ENCODE results near the gene EML6.

The EML6 gene

DNA sequence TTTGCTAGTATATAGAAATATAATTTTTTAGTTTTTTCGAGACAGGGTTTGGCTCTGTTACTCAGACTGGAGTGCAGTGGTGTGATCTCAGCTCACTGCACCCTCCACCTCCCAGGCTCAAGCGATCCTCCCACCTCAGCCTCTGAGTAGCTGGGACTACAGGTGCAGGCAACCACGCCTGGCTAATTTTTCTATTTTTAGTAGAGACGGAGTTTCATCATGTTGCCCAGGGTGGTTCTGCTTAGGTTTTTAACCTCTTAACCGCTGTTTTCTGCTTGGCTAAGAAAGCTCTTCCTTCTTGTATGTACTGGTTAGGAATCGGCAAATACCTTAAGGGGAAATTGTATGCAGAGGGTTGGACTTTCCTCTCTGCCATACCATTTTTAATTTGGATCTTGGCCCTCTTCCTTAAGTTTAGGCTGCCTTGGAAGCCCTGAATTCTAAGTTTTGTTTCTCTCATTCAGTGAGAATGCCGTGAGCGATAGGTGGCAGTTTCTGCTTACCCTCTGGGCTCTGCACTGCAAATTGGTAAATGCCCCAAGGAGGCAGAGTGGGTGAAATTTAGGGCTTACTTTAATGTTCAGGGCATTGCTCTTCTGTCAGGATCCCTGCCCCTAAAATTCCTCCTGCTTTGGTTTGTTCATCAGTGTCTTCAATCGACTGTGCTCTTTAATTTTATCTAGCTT is 32.3 kb downstream of the EML6 start:
- DNase-seq (ENCODE audit: low read depth in 2 of 2) = no peak

DNA sequence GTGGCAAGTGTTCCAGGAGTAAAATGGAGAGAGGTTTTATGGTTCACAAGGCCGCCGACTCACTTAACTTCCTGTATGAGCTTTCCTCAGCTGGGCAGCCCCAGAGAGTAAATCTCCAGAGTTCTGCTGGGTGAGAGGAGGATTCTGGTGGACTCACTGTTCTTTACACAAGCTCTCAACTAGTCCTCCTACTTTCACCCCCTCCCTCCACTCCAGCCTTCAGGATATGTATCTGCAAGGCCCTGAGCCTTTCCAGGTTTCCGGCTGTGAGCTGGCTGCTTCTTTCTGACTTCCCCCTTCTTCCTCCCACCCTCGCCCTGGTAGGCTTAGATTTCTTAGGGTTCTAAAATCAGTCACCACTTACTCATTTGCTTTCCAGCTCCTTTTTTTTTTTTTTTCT is 34.0 kb downstream of the EML6 start:
- no peak for DNase-seq (ENCODE audit: low read depth in 2 of 2)

DNA sequence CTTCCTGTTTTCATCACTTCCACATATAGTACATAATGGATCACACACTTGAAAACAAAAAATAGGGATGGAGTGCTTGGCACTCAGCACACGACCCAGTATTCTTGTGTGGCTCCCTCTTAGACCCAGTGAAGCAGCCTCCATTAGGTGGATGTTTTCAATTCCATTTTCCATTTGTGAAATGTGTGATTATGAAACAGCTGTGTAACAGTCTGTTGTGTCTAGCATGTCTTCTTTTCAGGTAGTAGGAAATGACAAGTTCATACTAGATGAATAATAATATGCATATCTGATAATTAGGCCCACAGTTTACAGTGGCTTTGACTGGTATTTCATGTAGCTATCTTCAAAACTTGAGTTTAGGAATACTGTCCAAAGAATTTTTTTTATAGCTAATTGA is 35.5 kb downstream of the EML6 start:
- no peak for DNase-seq (ENCODE audit: low read depth in 2 of 2)

DNA sequence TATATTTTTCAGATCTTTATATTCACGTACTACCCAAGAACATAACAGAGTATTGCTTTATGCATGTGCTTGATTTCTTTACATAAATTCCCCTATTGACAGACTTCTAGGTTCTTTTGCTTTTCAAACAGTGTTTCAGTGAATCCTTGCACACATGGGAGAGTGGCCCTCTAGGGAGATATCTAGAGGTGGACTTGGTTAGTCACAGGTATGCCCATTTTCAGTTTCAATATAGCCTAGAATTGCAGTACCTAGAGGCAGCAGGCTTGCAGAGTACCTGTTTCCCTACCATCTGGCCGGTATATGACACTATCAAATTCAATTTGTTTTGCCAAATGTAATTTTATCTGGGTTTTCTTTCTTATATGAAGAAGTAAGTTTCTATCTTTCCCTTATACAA is 36.8 kb downstream of the EML6 start:
- DNase-seq (ENCODE audit: low read depth in 2 of 2) = no peak

DNA sequence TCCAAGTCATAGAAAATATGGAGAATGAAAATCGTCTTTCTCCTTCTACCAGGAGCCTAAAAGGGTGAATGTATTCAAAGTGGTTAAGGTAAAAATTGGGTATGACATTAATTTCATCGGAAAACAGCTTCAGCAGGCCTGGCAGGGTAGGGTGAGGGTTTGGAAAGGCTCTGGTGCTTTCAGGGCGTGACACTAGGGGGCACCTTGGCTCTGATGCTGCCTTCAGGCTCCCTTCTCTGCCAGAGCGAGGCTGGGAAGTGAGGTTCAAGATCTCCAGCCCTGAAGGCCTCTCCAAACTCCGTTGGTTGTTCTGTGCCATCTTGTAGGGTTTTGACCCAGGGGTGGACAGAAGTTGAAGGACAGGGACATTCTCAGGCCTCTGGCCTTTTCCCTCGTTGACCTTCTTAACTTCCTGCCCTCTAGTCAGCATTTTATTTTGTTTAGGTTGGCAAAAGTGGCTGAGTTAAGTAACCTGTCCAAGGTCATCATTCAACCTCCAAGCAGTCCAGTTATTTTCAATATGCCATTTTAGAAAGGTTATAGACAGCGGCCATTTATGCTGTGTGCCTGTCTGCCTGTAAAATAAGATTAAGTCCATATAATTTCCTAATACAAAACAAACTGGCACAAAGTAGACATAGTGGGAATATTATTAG is 40.3 kb downstream of the EML6 start:
- DNase-seq (ENCODE audit: low read depth in 2 of 2) = no peak

DNA sequence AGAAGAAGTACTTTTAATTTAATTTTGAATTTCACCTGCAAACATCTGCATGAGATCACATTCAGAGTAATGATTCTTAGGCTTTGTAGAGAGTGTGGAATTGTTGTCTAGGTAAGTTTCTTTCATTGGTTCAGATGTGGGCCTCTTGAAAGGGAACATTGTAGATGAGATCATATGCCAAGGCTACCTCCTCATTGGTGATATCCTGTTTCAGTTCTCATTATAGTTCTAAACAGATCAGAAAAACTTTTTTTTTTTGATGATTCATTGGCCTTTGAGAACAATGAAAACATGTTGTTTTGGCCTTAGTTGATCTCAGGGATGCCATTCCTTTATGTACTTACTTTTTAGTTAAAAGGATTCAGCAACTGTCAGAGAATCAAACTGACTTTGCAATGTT is 44.5 kb downstream of the EML6 start:
- DNase-seq (ENCODE audit: low read depth in 2 of 2) = no peak

DNA sequence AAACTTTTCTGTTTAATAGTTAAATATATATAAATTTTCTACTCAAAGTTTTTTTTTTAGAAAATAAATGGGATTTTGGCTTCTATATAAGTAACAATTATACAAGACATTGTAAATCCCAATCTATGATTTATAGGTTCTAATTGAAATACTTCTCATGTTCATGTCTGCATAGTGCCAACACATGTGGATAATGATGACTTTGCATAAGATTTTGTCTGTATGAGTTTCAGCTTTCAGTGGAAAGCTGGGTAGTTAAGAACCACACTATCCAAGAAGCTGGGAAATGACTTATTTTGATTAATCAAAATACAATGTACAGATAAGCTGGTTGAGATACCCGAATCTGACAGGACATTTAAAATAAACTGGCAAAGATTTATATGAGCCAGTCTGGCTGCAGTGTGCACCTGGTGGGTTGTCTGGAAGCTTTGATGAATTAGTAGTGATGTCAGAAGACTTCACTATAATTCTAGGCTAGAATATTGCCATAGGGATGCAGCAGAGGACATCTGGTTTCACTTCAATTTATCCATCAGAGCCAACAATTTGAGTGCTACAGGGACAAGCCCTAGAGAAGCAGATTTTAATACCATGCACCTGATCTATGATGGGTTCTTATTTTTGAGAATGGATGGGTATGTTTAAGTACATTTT is 45.4 kb downstream of the EML6 start:
- DNase-seq (ENCODE audit: low read depth in 2 of 2) = no peak

DNA sequence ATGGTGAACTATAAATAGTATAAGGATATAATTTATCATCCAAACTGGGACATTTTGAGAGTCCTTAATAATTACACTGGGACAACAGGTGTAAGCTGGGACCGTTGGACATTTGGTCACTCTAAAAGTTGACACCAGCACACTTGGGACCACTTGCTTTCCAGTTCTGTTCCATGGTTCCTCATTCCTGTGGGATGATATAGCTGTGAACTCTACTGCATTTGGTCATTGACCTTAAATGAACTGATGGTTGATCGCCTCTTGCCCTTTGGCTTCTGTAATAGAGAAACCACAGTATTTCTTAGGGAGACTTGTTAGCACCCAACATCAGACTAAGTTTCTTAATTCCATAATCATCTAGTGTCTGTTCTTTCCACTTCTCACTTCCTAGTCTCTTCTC is 46.7 kb downstream of the EML6 start:
- DNase-seq (ENCODE audit: low read depth in 2 of 2) = no peak

DNA sequence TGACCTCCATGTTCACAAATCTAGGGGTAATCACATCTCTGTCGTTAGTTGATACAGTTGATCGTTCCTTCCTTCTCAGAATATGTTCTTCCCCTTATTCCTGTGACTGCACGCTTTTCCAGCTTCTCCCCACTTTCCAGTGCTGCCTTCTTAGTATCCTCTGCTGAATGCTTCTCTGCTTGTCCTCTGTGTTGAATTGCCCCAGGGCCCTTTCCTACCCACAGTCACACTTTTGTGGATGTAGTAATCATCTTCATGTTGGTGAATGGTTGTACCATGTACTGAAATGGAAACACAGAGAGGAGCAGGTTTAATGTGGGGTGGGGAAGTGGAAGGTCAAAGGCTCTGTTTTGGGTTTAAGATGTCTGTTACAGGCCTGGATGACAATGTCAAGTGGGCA is 47.2 kb downstream of the EML6 start:
- no peak for DNase-seq (ENCODE audit: low read depth in 2 of 2)

DNA sequence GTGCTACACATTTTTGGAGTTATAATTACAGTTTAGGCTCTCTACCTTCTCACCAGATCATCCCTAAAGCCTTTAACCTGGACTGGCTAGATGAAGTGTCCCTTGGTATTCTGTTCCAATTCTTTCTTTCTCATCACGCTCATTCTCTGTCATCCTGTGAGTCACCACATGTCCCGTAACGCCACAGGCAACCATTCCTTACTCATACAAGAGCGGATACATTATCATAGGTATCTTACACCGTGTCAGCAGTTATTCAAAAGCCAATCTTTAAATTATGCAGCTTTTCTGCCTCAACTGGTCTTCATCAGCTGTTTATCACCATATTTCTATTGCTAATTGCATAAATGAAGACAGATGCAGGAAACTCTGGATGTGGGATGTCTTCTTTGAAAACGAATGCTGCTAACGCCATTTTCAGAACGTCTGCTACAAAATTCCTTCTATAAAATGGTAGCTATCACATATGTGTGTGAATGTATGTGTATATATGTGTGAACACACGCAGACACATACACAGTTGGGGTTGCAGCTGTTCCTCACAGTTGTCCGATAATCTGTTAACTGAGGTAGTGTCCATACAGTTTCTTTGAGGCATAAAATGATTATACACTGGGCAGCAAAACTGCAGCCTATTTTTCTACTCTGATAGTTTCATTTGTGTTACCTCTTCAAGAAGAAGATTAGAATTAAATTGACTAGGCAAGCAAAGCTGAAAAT is 47.9 kb downstream of the EML6 start:
- DNase-seq (ENCODE audit: low read depth in 2 of 2) = no peak

DNA sequence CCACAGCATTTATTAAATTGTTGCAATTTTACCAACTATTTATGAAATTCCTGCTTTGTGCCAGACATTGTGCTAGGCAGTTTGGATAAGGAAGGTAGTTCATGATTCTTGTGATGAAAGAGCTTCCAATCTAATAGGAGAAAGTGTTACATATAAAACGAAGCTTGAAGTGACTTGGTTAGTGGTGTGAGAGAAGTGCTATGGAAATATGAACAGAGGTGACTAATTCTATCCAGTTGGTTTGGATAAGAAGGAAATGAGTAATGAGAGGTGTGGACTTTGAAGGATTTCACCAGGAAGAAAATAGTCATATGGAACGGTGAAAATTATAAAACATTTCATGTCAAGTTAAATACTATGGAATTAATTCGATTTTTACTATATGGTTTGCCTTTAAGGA is 48.6 kb downstream of the EML6 start:
- peak; percentile 16 to 18 for DNase-seq (ENCODE audit: low read depth in 2 of 2)

DNA sequence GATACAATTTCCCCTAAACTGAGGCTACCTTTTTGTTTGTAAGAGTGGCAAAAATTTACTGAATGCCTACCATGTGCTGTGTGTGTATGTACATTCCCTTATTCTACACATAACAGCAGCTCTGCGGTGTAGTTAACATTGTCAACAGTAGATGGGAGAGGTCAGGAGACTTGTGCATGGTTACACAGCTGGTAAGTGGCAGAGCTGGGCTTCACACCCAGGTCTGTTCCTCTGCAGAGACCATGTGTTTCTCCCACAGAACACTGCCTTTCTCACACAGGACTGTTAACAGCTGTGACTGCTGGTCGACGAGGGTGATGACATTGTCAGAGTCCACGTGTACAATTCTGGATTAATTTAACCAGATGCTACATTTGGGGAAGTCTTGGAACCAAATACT is 49.1 kb downstream of the EML6 start:
- DNase-seq (ENCODE audit: low read depth in 2 of 2) = no peak

DNA sequence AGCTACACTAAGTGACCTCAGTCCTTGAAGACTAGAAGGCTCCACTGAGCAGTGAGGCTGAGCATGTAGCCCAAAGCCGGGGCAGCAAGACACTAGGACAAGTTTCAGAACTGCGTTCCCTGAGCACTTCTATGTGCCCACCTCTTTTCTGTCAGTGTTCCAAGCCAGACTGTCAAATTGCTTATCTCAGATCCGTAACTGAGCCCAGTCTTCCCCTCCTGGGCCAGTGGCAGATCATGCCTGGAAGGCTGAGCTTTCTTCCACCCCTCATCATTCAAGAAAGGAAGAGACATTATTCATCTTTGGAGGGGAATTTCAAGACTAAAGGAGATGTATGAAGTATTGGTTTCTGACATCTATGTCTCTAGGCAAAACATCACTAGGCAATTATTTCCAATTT is 49.8 kb downstream of the EML6 start:
- DNase-seq (ENCODE audit: low read depth in 2 of 2) = no peak

DNA sequence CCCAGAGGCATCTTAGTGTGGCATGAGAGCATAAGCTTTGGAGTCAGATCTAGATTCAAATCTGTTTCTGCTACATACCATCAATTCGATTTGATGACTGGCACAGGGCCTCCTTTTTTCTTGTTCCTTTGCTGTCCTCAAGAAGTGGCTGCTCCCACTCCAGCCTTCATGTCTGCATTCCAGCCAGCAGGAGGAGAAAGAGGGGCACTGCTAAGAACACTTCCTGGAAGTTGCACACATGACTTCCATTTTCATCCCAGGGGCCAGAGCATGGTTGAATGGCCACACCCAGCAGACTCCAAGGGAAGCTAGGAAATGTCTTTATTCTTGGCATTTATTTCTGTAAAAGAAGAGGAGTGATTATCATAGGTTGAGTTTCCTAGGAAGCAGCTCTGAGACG is 50.4 kb downstream of the EML6 start:
- DNase-seq (ENCODE audit: low read depth in 2 of 2) = no peak

DNA sequence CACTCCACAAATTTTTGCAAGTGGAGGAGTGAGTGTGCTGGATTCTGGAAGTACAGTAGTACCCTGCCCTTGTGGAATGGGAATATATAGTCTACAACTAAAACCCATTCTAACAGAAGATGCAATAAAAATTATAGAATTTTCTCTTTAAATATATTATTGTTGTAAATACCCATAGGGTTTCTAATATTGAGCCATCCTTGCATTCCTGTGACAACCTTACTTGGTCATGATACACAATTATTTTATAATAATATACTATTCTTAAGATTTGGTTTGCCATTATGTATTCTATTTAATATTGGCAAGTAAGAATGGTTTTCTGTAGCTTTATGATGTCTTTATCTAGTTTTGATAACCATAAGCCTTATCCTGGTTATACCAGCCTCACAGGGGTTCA is 52.2 kb downstream of the EML6 start:
- no peak for DNase-seq (ENCODE audit: low read depth in 2 of 2)

DNA sequence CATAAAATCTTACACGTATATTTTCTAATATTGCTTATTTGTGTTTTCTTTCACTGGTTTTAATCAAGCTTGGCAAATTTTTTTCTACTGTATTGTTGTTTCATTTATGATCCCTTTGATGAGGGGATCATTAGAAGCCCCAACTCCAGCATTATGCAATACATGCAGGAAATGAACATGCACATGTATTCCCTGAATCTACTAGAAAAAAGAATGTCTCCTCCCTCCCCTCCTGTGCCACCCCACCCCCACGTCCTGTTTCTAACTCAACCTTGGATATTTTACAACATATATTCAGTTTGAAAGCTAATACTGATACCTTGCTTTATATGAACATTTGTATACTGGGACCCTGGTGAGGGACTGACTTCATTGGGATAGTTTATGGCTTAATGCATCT is 53.0 kb downstream of the EML6 start:
- DNase-seq (ENCODE audit: low read depth in 2 of 2) = no peak

DNA sequence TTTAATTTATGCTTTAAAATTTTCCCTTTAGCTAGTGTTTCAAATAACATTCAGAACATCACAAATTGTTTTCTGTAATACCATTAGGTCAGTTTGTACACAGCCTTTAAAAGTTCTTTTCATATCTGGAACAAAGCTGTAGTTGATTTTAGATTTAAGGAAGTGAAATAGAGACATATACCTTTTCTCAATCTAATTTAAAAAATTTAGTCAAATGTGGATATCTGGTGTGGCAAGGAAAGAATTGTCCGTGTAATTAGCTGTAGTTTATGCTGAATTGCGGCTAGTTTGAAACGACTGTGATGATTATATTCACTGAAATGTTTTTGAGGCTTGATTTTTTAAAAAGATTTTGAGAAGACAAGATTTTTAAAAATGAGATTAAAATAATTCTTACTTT is 59.9 kb downstream of the EML6 start:
- no peak for DNase-seq (ENCODE audit: low read depth in 2 of 2)

DNA sequence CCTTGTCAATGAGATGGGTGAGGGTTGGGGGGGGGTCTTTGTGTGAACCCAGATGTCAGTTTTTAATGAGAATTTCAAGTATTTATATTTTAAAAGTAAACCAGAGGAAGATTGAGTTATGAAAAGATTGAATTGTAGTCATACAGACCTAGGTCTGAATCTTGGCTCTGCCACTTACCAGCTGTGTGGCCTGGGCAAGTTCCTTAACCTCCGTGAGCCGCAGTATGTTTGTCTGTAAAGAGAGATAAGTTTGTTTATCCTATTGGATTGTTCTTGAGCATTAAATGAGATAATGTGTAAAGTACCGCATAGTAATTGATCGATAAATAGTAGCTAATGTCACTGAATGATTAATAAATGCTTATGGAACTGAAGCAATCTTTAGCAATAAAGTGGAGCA is 63.8 kb downstream of the EML6 start:
- no peak for DNase-seq (ENCODE audit: low read depth in 2 of 2)

DNA sequence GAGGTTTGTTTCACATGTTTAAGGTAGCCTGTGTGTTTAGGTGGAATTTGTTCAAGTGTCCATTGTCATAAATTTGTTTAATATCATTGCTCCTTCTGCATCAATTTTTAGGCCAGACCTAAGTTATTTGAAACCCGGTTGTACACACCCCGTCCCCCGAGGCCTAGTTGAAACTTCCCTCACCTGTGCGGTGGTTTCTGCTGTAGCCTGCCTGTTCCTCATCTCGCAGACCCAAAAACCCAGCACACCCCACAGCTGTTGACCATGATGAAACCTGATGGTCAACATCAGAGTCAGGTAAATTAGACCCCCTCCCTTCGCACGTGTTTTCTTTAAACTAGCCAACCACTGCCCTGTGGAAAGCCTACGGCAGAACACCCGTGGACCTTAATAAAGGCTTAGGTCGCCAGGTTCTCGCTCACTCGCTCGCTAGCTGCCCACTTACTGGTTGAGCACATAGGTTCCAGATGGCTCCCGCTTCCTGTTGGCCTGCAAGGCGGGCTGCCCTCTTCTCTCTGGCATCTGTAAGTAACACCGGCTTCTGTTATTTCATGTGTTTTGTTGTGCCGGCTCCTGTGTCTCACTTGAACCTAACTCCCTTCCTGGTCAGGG is 64.4 kb downstream of the EML6 start:
- DNase-seq (ENCODE audit: low read depth in 2 of 2) = no peak

DNA sequence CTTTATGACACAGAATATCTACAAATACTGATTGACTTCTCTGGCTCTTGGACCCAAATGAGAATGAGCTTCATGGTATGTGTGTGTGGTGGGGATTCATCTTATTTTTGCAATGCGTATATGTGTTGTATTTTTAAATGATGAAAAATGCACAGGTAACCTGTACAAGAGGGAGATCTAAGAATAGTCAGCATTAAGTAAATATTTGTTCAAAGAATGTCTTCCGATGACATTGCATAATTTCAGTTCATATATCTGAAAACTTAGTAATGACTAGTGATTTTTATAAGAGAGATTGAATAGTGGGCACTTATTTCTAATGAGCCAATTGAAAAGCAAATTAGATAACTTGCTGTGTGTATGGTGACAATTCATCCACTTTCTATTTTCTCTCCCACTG is 66.4 kb downstream of the EML6 start:
- DNase-seq (ENCODE audit: low read depth in 2 of 2) = no peak

DNA sequence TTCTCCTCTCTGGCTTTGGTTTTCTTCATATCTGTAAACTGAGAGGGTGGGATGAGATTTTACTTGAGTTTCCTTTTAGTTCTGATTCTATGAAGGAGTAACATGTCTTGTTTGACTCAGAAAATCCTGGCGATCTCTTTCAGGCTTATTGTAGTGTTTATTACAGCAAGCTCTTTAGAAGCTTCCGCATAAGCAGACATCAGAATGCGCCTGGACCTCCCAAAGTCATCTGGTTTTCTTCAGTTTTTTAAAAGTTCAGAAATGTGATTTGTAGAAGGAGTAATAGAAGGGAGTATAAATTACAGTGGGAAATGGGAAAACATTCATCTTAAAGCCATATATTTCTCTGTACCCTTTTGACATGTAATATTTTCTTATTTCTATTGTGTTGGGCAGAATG is 68.4 kb downstream of the EML6 start:
- DNase-seq (ENCODE audit: low read depth in 2 of 2) = no peak

DNA sequence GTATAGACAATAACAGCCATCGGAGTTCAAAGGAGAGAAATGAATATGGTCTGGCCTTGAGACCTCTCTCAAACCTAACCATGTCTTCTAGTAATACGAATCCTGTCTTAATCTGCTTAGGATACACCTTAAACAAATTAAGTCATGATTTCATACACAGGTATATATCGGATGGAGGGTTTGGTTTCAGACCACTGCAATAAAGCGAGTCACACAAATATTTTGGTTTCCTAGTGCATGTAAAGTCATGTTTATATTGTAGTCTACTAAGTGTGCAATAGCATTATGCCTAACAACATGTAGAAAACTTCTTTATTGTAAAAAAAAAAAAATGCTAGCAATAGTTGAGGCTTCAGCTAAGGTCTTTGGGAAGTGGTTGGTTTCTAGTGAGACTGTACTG is 73.8 kb downstream of the EML6 start:
- no peak for DNase-seq (ENCODE audit: low read depth in 2 of 2)
